MCF 10A (cell line): ENCODE data around the gene AGBL5. TPM values are rescaled to one million over a fixed set of nuclear protein-coding genes. Genes with fewer than 3 reads are reported as not detected.

Experiments used
- BruUV-seq: library from RNA; stranded (reverse); fragments of 400-500 nt; replicated peaks from 2 replicates; lab custom pipeline; 2021; lab: Mats Ljungman, UMichigan
- CTCF ChIA-PET: fragments of 300-600 bp; sonication (Branson Sonifier 250); formaldehyde crosslinking; extraction: SDS; loops from one replicate; lab custom pipeline; 2021; ENCODE audit warnings: antibody characterized with exemption, inconsistent platforms; lab: Yijun Ruan, JAX
- POLR2A ChIA-PET: fragments of 300-600, 350-650 bp; sonication (Branson Sonifier 250); formaldehyde crosslinking; extraction: SDS; loops from one replicate; lab custom pipeline; 2020; ENCODE audit warnings: antibody characterized with exemption, inconsistent platforms; lab: Yijun Ruan, JAX
- DNase-seq: peaks from one replicate; pipeline ENCODE4 v3.0.0-alpha.2; 2018; ENCODE audit not compliant: unreplicated experiment
- H3K27ac Mint-ChIP-seq: one replicate; pipeline ENCODE4 v1.8.0; 2022; ENCODE audit warnings: mild to moderate bottlenecking, low read depth, mixed read lengths; ENCODE audit not compliant: unreplicated experiment
- H3K27me3 Mint-ChIP-seq: one replicate; pipeline ENCODE4 v1.8.0; 2022; ENCODE audit warnings: mixed read lengths; ENCODE audit not compliant: insufficient read depth, unreplicated experiment
- H3K36me3 Mint-ChIP-seq: one replicate; pipeline ENCODE4 v1.8.0; 2022; ENCODE audit warnings: mild to moderate bottlenecking, moderate library complexity, mixed read lengths; ENCODE audit not compliant: insufficient read depth, unreplicated experiment
- H3K4me1 Mint-ChIP-seq: one replicate; pipeline ENCODE4 v1.8.0; 2022; ENCODE audit warnings: mixed read lengths; ENCODE audit not compliant: insufficient read depth, unreplicated experiment
- H3K4me3 Mint-ChIP-seq: one replicate; pipeline ENCODE4 v1.8.0; 2022; ENCODE audit warnings: mild to moderate bottlenecking, moderate library complexity, mixed read lengths; ENCODE audit not compliant: unreplicated experiment
- H3K9me3 Mint-ChIP-seq: one replicate; pipeline ENCODE4 v1.8.0; 2022; ENCODE audit warnings: mixed read lengths; ENCODE audit not compliant: unreplicated experiment
- intact Hi-C: fragments of 100-400 bp; cut with micrococcal nuclease; formaldehyde crosslinking; loops from 2 replicates; pipeline ENCODE4 v1.14.1; 2022
- total RNA-seq: library from RNA; stranded (reverse); gene quantifications from 2 replicates; pipeline ENCODE4 v1.2.3, GENCODE V29; 2022
- TF ChIP-seq, protein P1 (sequence below): fragments of 200-600 bp; IDR thresholded peaks from one replicate; pipeline ENCODE4 v1.8.0; 2022; ENCODE audit warnings: antibody characterized with exemption, mild to moderate bottlenecking; ENCODE audit not compliant: unreplicated experiment

AGBL5 gene
- total RNA-seq, 1 experiment from 2014 or later = 22.7 TPM

DNA sequence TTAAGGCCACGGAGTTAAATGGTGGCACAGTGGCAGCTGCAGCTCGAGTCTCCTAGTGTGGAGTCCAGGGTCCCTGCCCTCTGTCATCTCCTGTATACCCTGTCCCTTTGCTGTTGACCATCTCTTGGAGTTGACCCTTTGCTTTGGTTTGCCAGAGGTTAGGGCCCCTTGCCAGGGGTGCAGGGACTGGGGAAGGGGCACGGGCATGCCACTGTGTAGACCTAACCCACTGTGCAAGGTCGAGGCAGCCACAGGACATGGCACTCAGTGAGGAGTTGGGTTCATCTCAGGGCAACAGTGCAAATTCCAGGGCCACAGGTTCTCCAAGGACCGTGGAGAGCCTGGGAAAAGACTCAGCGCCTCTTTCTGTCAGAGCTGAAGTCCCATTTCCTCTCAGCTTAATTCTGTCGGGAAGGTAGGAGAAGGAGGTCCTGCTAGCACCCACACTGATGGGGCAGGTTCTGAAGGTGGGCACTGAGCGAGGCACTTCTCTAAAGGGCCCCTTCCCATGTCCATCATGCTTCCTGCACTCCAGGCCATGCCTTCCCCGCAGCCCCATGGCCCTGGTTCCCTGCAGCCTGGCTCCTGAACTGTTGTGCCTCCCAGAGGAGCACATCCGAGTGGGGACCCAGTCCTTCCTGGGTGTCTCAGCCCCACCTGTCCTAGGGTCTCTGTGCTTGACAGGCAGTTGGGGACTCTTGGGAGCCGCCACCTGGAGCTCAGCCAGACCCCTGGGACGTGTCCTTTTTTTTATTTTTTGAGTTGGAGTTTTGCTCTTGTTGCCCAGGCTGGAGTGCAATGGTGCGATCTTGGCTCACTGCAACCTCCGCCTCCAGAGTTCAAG, 37.9 kb downstream of the AGBL5 start:
- DNase-seq = no peak
- CTCF ChIA-PET = interaction anchor here (0.6 to 1.6 kb wide), 8 partner anchors 9 to 412 kb away, joined by 3 to 7 read pairs (median 4); no protein-coding TSS in a partner anchor
- no peaks in the 10 kb centered on the region for H3K4me1 Mint-ChIP-seq
- intact Hi-C loops = no loop called here
- no peak overlapping the region for H3K27ac Mint-ChIP-seq
- TF ChIP-seq, protein P1, sequence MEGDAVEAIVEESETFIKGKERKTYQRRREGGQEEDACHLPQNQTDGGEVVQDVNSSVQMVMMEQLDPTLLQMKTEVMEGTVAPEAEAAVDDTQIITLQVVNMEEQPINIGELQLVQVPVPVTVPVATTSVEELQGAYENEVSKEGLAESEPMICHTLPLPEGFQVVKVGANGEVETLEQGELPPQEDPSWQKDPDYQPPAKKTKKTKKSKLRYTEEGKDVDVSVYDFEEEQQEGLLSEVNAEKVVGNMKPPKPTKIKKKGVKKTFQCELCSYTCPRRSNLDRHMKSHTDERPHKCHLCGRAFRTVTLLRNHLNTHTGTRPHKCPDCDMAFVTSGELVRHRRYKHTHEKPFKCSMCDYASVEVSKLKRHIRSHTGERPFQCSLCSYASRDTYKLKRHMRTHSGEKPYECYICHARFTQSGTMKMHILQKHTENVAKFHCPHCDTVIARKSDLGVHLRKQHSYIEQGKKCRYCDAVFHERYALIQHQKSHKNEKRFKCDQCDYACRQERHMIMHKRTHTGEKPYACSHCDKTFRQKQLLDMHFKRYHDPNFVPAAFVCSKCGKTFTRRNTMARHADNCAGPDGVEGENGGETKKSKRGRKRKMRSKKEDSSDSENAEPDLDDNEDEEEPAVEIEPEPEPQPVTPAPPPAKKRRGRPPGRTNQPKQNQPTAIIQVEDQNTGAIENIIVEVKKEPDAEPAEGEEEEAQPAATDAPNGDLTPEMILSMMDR = no peak
- no peak overlapping the region for H3K4me3 Mint-ChIP-seq
- H3K27me3 Mint-ChIP-seq = no peaks in the 10 kb centered on the region
- no TSS peak for BruUV-seq
- H3K36me3 Mint-ChIP-seq = no peaks in the 10 kb centered on the region
- no peaks in the 10 kb centered on the region for H3K9me3 Mint-ChIP-seq
- POLR2A ChIA-PET = no interaction called here

DNA sequence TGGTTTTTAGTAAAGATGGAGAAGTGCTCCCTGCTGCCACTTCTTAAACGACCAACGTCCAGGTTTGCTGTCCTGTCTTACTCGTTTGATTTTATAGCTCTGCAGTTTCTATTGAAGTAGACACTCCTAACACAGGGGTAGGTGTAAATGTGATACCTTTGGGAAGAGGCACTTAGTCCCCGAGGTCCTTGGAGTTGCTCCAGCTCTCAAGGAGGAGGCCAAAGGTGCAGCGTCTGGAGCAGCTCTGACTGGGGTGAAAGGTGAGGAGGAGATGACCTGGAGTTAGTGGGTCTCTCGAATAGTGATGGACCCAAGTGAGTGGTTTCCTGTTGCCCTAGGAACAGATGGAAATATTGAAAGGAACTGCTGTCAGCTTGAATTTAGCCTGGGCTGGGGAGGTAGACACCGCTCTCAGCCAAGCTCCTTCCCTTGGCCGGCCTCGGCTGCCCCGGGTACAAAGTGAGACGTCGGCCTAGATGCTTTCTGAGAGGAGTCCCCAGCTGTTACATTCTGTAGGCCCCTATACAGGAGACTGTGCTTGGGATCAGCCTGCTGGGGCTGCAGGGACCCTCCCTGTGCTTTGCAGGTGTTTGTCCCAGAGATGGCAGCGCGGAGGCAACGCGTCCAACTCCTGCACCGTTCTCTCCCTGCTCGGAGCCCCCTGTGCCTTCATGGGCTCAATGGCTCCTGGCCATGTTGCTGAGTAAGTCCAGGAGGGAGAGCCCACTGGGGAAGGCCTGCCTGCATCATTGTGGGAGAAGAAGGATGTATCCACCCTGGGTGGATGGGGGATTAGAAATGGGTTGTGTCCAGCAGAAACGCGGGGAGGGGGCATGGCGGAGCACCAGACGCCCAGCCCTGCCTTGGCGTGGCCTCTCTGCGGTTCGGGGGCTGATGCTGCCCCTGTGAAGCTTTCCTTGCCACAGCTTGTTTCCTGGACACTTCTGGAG, 40.6 kb downstream of the AGBL5 start:
- Mint-ChIP-seq H3K4me1 (no peaks in the 10 kb centered on the region), H3K4me3 (no peak overlapping the region), H3K36me3 (no peaks in the 10 kb centered on the region), H3K27ac (no peak overlapping the region), H3K9me3 (no peaks in the 10 kb centered on the region), H3K27me3 (no peaks in the 10 kb centered on the region)
- no TSS peak for BruUV-seq
- ChIA-PET POLR2A (no interaction called here), CTCF (interaction anchor here (1.2 kb wide), 1 partner anchor 8 kb away, joined by 4 read pairs; no protein-coding TSS in a partner anchor)
- intact Hi-C loops = no loop called here
- TF ChIP-seq, protein P1 = no peak
- DNase-seq = no peak

DNA sequence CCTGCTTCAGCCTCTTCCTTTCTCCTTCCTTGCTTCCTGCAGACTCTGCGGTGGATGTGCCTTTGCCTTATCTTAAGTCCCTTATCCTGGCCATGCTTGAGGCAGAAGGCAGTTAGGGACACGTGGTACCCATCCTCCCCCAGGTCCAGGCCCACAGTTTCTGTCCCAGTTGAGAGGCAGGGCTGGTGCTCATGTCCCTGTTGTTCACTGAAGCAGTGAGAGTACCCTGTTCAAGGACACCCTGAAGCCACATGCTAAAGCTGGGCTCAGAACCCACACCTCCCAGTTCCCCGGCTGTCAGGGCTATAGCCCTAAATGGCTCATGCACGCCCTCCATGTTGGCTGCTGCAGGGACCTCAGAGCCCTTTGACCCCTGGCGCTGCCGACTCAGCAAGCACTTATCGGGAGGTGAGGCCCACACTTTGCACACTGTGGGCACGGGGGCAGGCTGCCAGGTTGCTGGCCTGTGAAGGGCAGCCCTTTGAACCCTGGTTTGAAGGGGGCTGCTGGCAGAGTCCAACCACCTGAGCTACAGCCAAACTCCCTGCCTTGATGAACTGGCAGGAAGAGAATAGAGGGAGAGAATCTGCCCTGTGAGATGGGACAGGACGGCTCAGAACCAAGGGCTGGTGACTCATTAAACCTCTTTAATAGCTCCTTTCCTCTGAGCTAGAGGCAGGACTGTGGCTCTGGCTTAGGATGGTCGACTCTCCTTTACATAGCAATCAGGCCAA, 41.4 kb downstream of the AGBL5 start:
- CTCF ChIA-PET = no interaction called here
- H3K36me3 Mint-ChIP-seq = no peaks in the 10 kb centered on the region
- no peak for DNase-seq
- POLR2A ChIA-PET = interaction anchor here (0.9 kb wide), 1 partner anchor 190 kb away, joined by 3 read pairs; the partner anchor contains the start of gene TRIM54
- no peaks in the 10 kb centered on the region for H3K4me1 Mint-ChIP-seq
- H3K27me3 Mint-ChIP-seq = no peaks in the 10 kb centered on the region
- H3K4me3 Mint-ChIP-seq = no peak overlapping the region
- intact Hi-C loops = no loop called here
- TF ChIP-seq, protein P1 = no peak
- H3K27ac Mint-ChIP-seq = no peak overlapping the region
- BruUV-seq = no TSS peak
- H3K9me3 Mint-ChIP-seq = no peaks in the 10 kb centered on the region
